A549 (cell line): ENCODE data around the gene OR4D1. TPM values are rescaled to one million over a fixed set of nuclear protein-coding genes. Genes with fewer than 3 reads are reported as not detected.
A peak's percentile ranks its signal among the peaks of the same experiment; 100 is the strongest.

Experiments used
- ATAC-seq, 2 experiments: fragments of 200-7000 bp in 1 of 2; fragments of >200 bp in 1 of 2; cut with Nextera tagmentation in 1 of 2; cut with Tn5 transposase in 1 of 2; 3 replicates each; pipeline versions ENCODE4 v1.8.0 to v1.9.1; 2018 to 2020; ENCODE audit warnings: mild to moderate bottlenecking in 1 of 2, moderate library complexity in 1 of 2
- CTCF ChIA-PET: fragments of 300-600 bp; sonication (Branson Sonifier 250); formaldehyde crosslinking; extraction: SDS; loops from one replicate; lab custom pipeline; 2021; ENCODE audit warnings: antibody characterized with exemption, inconsistent platforms; lab: Yijun Ruan, JAX
- POLR2A ChIA-PET: fragments of 350-600 bp; formaldehyde crosslinking; extraction: SDS; loops from one replicate; lab custom pipeline; 2021; ENCODE audit warnings: antibody characterized with exemption, inconsistent platforms; lab: Yijun Ruan, JAX
- DNase-seq, 2 experiments: peaks; one replicate each; pipeline versions ENCODE4 v3.0.0 to v3.0.0-alpha.2; 2011 to 2016; ENCODE audit warnings: low read depth in 1 of 2, low spot score in 1 of 2
- FAIRE-seq: peaks from 2 replicates; lab custom pipeline; 2011; peaks lifted over from hg19 to GRCh38; lab: Jason Lieb, UNC
- H3K27ac ChIP-seq, 2 experiments: fragments of >200 bp; sonication (Bioruptor Twin); formaldehyde crosslinking; 3 replicates each; pipeline ENCODE4 v1.5.1; 2016 to 2017
- H3K4me1 ChIP-seq: fragments of >200 bp; sonication (Bioruptor Twin); formaldehyde crosslinking; 3 replicates; pipeline ENCODE4 v1.6.1; 2016
- H3K4me2 ChIP-seq: fragments of >200 bp; sonication (Bioruptor Twin); formaldehyde crosslinking; 3 replicates; pipeline ENCODE4 v1.6.1; 2016
- H3K4me3 ChIP-seq: fragments of >200 bp; sonication (Bioruptor Twin); formaldehyde crosslinking; 3 replicates; pipeline ENCODE4 v1.5.1; 2016
- H3K9me3 ChIP-seq: fragments of >200 bp; sonication (Bioruptor Twin); formaldehyde crosslinking; 3 replicates; pipeline ENCODE4 v1.6.1; 2016
- BHLHE40 ChIP-seq: IDR thresholded peaks from 2 replicates; pipeline ENCODE4 v1.6.1; 2012; ENCODE audit warnings: low read depth, low read length, inconsistent platforms
- CBX8 ChIP-seq: fragments of 200-600 bp; sonication (generic); IDR thresholded peaks from 2 replicates; pipeline ENCODE4 v1.6.1; 2016
- CHD2 ChIP-seq: fragments of 150-350 bp; IDR thresholded peaks from 2 replicates; pipeline ENCODE4 v1.6.1; 2014; ENCODE audit warnings: low read length; ENCODE audit not compliant: partially characterized antibody
- EHMT2 ChIP-seq: fragments of 200-600 bp; sonication (generic); IDR thresholded peaks from 2 replicates; pipeline ENCODE4 v1.6.1; 2016; ENCODE audit warnings: antibody characterized with exemption, low read depth, mild to moderate bottlenecking, moderate library complexity
- ESRRA ChIP-seq: fragments of 150-350 bp; IDR thresholded peaks from 2 replicates; pipeline ENCODE4 v1.6.1; 2014; ENCODE audit warnings: mild to moderate bottlenecking, low read length, borderline replicate concordance
- FOSB ChIP-seq: fragments of 250-450 bp; sonication (Bioruptor Pico); IDR thresholded peaks from 2 replicates; pipeline ENCODE4 v1.5.0; 2020; ENCODE audit warnings: mild to moderate bottlenecking, moderate library complexity
- FOSL2 ChIP-seq, 2 experiments: fragments of 450-650 bp in 1 of 2; fragments of >200 bp in 1 of 2; sonication (Bioruptor Twin) in 1 of 2; formaldehyde crosslinking; IDR thresholded peaks; 2 replicates each; pipeline versions ENCODE4 v1.5.0 to v1.6.1; 2016 to 2020; ENCODE audit warnings: mild to moderate bottlenecking in 1 of 2, moderate library complexity in 1 of 2
- GATA3 ChIP-seq: IDR thresholded peaks from 2 replicates; pipeline ENCODE4 v1.6.1; 2012; ENCODE audit warnings: borderline replicate concordance
- HEYL ChIP-seq: fragments of 250-450 bp; sonication (Bioruptor Pico); IDR thresholded peaks from 2 replicates; pipeline ENCODE4 v1.8.0; 2021; ENCODE audit warnings: mild to moderate bottlenecking, moderate library complexity
- HOXA7 ChIP-seq: fragments of 250-450 bp; sonication (Bioruptor Pico); IDR thresholded peaks from 2 replicates; pipeline ENCODE4 v1.5.0; 2020; ENCODE audit warnings: mild to moderate bottlenecking, moderate library complexity
- JUN ChIP-seq, 2 experiments: fragments of >200 bp; sonication (Bioruptor Twin); formaldehyde crosslinking; IDR thresholded peaks; 2 replicates in 1 of 2; 3 replicates in 1 of 2; pipeline ENCODE4 v1.6.1; 2016 to 2017
- JUNB ChIP-seq: fragments of >200 bp; sonication (Bioruptor Twin); formaldehyde crosslinking; IDR thresholded peaks from 2 replicates; pipeline ENCODE4 v1.6.1; 2016
- KDM1A ChIP-seq: fragments of 200-600 bp; sonication (generic); IDR thresholded peaks from 2 replicates; pipeline ENCODE4 v1.6.1; 2016; ENCODE audit warnings: low read depth, mild to moderate bottlenecking
- KDM5A ChIP-seq: fragments of 200-600 bp; sonication (generic); IDR thresholded peaks from 2 replicates; pipeline ENCODE4 v1.6.1; 2016; ENCODE audit warnings: antibody characterized with exemption, mild to moderate bottlenecking
- NFE2L2 ChIP-seq: fragments of 150-350 bp; conservative IDR thresholded peaks from 2 replicates; pipeline ENCODE4 v1.6.1; 2014; ENCODE audit warnings: low read length
- NPAS2 ChIP-seq: fragments of 250-450 bp; sonication (Bioruptor Pico); IDR thresholded peaks from 2 replicates; pipeline ENCODE4 v1.8.0; 2022; ENCODE audit warnings: mild to moderate bottlenecking, moderate library complexity, borderline replicate concordance
- PHF8 ChIP-seq: fragments of 200-600 bp; sonication (generic); IDR thresholded peaks from 2 replicates; pipeline ENCODE4 v1.6.1; 2016; ENCODE audit warnings: low read depth, mild to moderate bottlenecking, antibody characterized with exemption, moderate library complexity, borderline replicate concordance
- POLR2A ChIP-seq: IDR thresholded peaks from 2 replicates; pipeline ENCODE4 v1.6.1; 2012; ENCODE audit warnings: mild to moderate bottlenecking, low read length
- RCOR1 ChIP-seq: fragments of 150-350 bp; IDR thresholded peaks from 2 replicates; pipeline ENCODE4 v1.6.1; 2014; ENCODE audit warnings: antibody characterized with exemption, low read length, low read depth
- RFX5 ChIP-seq: fragments of 450-650 bp; IDR thresholded peaks from 2 replicates; pipeline ENCODE4 v1.7.1; 2014; ENCODE audit warnings: antibody characterized with exemption, mild to moderate bottlenecking, moderate library complexity
- WGBS: methylation state at CpG from one replicate; pipeline ENCODE4 v1.1.6; 2017; ENCODE audit errors: missing lambda C conversion rate; 5-methylcytosine and 5-hydroxymethylcytosine counted together
- polyA plus RNA-seq, 4 experiments: library from polyadenylated mRNA; depleted of rRNA in 3 of 4; stranded (reverse); fragments of >200 nt; fragmentation: RNase III in 1 of 4; extraction: RNeasy Plus Mini Kit Qiagen cat#74134 plus additional on column Dnase treatment in 1 of 4; gene quantifications; 2 replicates in 3 of 4; 3 replicates in 1 of 4; pipeline ENCODE4 v1.2.3, GENCODE V29; 2011 to 2017
- TF ChIP-seq, protein P1 (sequence below): fragments of 150-350 bp; IDR thresholded peaks from 2 replicates; pipeline ENCODE4 v1.6.1; 2014; ENCODE audit warnings: low read depth, mild to moderate bottlenecking, low read length
- TF ChIP-seq, protein P2 (sequence below): fragments of 200-600 bp; sonication (generic); IDR thresholded peaks from 2 replicates; pipeline ENCODE4 v1.6.1; 2016; ENCODE audit warnings: antibody characterized with exemption, mild to moderate bottlenecking, moderate library complexity
- TF ChIP-seq, protein P3 (sequence below): fragments of 450-650 bp; IDR thresholded peaks from 2 replicates; pipeline ENCODE4 v1.6.1; 2014; ENCODE audit warnings: antibody characterized with exemption

Gene OR4D1
- polyA plus RNA-seq, 2 of the 4 experiments (the other 2 are of a cell fraction), result 0.03 TPM

DNA sequence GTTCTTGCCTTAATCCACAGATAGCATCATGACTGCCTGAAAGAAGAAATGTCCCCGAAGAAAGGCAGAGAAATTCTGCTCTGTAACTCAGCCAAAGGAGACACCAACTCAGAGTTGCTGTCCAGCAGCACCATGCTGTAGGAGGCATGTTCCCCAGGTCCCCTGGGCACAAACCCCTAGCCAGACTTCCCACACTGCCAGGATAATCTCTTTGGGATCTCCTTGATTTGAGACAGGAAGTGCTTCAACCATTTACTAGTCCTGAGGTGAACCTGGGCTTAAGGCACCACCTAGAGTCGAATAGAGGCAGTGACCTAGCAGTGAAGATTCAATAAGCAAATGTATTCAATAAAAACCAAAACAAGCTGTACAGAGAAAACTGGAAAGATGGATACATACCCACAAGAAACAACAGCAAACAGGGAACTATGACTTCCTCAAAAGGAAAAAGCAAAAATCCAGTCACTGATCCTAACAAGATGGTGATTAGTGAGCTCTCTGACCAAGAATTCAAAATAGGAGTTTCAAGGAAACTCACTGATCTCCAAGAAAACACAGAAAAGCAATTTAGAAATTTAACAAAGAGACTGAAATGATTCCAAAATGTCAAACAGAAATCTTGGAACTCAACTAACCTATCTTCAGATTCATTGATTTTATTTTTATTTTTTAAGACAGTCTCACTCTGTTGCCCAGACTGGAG lies 24.3 kb downstream of the OR4D1 start (continued):
- TF ChIP-seq PHF8, result no peak
- no peak for TF ChIP-seq RCOR1
- TF ChIP-seq CHD2, result no peak
- TF ChIP-seq JUNB, result no peak

DNA sequence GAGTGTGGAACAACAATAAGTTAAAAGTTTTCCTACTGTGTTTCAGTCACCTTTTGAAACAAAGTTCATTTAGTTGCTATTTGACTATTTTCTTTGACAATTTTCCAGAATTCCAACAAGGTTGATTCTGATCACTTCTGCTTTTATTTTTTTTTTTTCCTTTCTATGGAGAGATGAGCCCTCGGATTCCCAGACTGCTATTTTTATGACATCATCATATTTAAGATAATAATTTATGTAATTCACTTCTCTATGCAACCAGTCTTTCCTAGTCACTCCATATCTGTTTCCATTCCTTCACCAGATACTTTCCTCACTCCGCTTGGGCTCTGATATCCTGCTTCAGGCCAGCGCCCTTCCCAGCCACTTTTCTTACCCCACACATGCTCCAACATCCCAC lies 26.7 kb downstream of the OR4D1 start:
- H3K4me1 ChIP-seq, result no peaks in the 10 kb centered on the region
- CTCF ChIA-PET, result interaction anchor here (1.0 to 1.2 kb wide), 3 partner anchors 53 to 79 kb away, joined by 3 to 4 read pairs (median 3); no protein-coding TSS in a partner anchor
- 8% methylated on average over 3 of the region's 3 CpGs for WGBS
- H3K9me3 ChIP-seq, result no peaks in the 10 kb centered on the region
- FAIRE-seq (no peak), DNase-seq (no peak), ATAC-seq (no peak)
- H3K4me2 ChIP-seq, result no peak overlapping the region
- no peak overlapping the region for H3K27ac ChIP-seq
- POLR2A ChIA-PET, result no interaction called here
- TF ChIP-seq KDM1A (no peak), NFE2L2 (no peak), BHLHE40 (no peak), NPAS2 (CRISPR knock-in tag) (no peak), GATA3 (no peak), CBX8 (no peak), HEYL (CRISPR knock-in tag) (no peak), FOSL2 (IDR thresholded peaks at IDR 0.05) (no peak), FOSL2 (CRISPR knock-in tag; IDR thresholded peaks at IDR 0.05) (no peak), PHF8 (no peak)
- TF ChIP-seq, protein P1, sequence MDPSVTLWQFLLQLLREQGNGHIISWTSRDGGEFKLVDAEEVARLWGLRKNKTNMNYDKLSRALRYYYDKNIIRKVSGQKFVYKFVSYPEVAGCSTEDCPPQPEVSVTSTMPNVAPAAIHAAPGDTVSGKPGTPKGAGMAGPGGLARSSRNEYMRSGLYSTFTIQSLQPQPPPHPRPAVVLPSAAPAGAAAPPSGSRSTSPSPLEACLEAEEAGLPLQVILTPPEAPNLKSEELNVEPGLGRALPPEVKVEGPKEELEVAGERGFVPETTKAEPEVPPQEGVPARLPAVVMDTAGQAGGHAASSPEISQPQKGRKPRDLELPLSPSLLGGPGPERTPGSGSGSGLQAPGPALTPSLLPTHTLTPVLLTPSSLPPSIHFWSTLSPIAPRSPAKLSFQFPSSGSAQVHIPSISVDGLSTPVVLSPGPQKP, result no peak
- TF ChIP-seq, all 56 proteins: peak for 0
- no peak overlapping the region for H3K4me3 ChIP-seq

DNA sequence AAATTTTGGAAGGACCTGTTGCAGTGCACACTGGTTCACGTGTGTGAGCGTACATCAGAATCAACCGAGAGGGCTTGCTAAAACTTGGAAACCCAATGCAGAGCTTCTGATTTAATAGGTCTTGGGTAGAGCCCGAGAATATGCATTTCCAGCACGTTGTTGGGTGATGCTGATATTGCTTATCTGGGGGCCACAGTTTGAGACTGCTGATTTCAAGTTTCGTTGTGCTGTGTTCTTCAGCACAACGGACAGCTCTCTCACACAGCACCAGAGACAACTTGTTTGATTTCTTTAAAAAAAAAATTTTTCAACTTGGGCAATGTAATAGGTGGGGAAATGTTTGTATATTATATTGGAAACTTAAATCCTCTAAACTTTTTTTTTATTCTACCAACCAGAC lies 28.0 kb downstream of the OR4D1 start:
- TF ChIP-seq EHMT2 (peak; percentile 59; the same call in 1 of the 2 replicates), RFX5 (no peak)
- TF ChIP-seq, protein P2, sequence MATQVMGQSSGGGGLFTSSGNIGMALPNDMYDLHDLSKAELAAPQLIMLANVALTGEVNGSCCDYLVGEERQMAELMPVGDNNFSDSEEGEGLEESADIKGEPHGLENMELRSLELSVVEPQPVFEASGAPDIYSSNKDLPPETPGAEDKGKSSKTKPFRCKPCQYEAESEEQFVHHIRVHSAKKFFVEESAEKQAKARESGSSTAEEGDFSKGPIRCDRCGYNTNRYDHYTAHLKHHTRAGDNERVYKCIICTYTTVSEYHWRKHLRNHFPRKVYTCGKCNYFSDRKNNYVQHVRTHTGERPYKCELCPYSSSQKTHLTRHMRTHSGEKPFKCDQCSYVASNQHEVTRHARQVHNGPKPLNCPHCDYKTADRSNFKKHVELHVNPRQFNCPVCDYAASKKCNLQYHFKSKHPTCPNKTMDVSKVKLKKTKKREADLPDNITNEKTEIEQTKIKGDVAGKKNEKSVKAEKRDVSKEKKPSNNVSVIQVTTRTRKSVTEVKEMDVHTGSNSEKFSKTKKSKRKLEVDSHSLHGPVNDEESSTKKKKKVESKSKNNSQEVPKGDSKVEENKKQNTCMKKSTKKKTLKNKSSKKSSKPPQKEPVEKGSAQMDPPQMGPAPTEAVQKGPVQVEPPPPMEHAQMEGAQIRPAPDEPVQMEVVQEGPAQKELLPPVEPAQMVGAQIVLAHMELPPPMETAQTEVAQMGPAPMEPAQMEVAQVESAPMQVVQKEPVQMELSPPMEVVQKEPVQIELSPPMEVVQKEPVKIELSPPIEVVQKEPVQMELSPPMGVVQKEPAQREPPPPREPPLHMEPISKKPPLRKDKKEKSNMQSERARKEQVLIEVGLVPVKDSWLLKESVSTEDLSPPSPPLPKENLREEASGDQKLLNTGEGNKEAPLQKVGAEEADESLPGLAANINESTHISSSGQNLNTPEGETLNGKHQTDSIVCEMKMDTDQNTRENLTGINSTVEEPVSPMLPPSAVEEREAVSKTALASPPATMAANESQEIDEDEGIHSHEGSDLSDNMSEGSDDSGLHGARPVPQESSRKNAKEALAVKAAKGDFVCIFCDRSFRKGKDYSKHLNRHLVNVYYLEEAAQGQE, result peak; percentile 93
- WGBS, result 39% methylated on average over 7 of the region's 7 CpGs
- Histone ChIP-seq H3K4me2 (no peak overlapping the region), H3K4me1 (no peaks in the 10 kb centered on the region), H3K4me3 (no peak overlapping the region), H3K9me3 (no peaks in the 10 kb centered on the region), H3K27ac (no peak overlapping the region)
- ChIA-PET POLR2A (no interaction called here), CTCF (interaction anchor here (1.0 to 3.0 kb wide), 8 partner anchors 8 to 80 kb away, joined by 3 to 7 read pairs (median 4); partner anchors contain the start of gene MKS1)
- DNase-seq (no peak), FAIRE-seq (no peak), ATAC-seq (no peak)

DNA sequence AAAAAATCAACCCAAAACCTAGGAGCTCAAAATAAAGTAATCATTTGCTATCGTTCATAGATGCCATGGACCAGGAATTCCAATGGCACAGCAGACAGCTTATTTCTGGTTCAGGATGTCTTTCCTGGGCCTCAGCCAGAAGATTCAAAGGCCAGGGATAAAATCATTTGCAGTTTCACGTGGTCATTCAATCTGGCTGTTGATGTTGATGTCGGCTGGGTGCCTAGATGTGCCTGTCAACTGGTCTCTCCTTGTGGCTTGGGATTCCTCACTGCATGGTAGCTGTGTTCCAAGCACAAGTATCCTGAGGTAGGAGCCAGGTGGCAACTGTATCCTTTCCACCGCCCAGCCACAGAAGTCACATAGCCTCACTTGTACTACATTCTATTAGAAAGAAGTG lies 33.6 kb downstream of the OR4D1 start:
- no peak for FAIRE-seq
- no peak for DNase-seq
- ATAC-seq, result no peak
- H3K9me3 ChIP-seq, result no peaks in the 10 kb centered on the region
- POLR2A ChIA-PET, result no interaction called here
- no peak for TF ChIP-seq HOXA7 (CRISPR knock-in tag)
- no peak for TF ChIP-seq EHMT2
- TF ChIP-seq, protein P3, sequence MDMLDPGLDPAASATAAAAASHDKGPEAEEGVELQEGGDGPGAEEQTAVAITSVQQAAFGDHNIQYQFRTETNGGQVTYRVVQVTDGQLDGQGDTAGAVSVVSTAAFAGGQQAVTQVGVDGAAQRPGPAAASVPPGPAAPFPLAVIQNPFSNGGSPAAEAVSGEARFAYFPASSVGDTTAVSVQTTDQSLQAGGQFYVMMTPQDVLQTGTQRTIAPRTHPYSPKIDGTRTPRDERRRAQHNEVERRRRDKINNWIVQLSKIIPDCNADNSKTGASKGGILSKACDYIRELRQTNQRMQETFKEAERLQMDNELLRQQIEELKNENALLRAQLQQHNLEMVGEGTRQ, result no peak
- TF ChIP-seq RCOR1, result no peak
- TF ChIP-seq JUN (IDR thresholded peaks at IDR 0.05), result no peak
- no peak for TF ChIP-seq FOSB (CRISPR knock-in tag)
- TF ChIP-seq KDM5A, result no peak
- TF ChIP-seq ESRRA, result no peak
- no peak for TF ChIP-seq HEYL (CRISPR knock-in tag)
- TF ChIP-seq POLR2A, result no peak
- no peak overlapping the region for H3K4me2 ChIP-seq
- H3K4me3 ChIP-seq, result no peak overlapping the region
- H3K27ac ChIP-seq, result no peak overlapping the region
- WGBS, result 17% methylated on average over 4 of the region's 4 CpGs
- CTCF ChIA-PET, result interaction anchor here (0.8 to 2.3 kb wide), 2 partner anchors 9 to 17 kb away, joined by 3 to 5 read pairs; no protein-coding TSS in a partner anchor
- no peaks in the 10 kb centered on the region for H3K4me1 ChIP-seq
